Naive thymus-derived CD8-positive, alpha-beta T cell (primary cell): ENCODE results near the gene STRN3. TPM values are rescaled to one million over a fixed set of nuclear protein-coding genes. Genes with fewer than 3 reads are reported as not detected.
A peak's percentile ranks its signal among the peaks of the same experiment; 100 is the strongest.
"Not testable (repeated sequence)": the region's sequence is repeated elsewhere in the genome, so short reads cannot be mapped to it uniquely, and the experiment has no call there.

Experiments used
- ATAC-seq, 2 donors: fragments of 150-1000 bp; cut with Tn5 transposase in 1 of 2; sonication (Bioruptor Pico), chemical (Tn5 transposase) in 1 of 2; 1 replicate in 1 of 2; 2 replicates in 1 of 2; pipeline ENCODE4 v1.10.0; 2021; ENCODE audit warnings: mild to moderate bottlenecking in 2 of 2, moderate library complexity in 2 of 2
- POLR2A ChIA-PET: fragments of 350-600 bp; sonication (Branson Sonifier 250); formaldehyde crosslinking; loops from one replicate; lab custom pipeline; 2021; ENCODE audit warnings: antibody characterized with exemption; lab: Charles Lee
- DNase-seq, 10 donors: peaks; one replicate each; pipeline versions ENCODE4 v3.0.0 to v3.0.0-alpha.2; 2020 to 2022
- H3K27ac Mint-ChIP-seq, 10 donors: one replicate each; pipeline ENCODE4 v1.8.0; 2020 to 2022; ENCODE audit warnings: mild to moderate bottlenecking in 10 of 10, mixed read lengths in 10 of 10, moderate library complexity in 4 of 10, inconsistent platforms in 1 of 10
- H3K27me3 Mint-ChIP-seq, 5 donors: one replicate each; pipeline ENCODE4 v1.8.0; 2021 to 2022; ENCODE audit warnings: mixed read lengths in 5 of 5
- H3K36me3 Mint-ChIP-seq, 3 donors: one replicate each; pipeline ENCODE4 v1.8.0; 2020 to 2022; ENCODE audit warnings: mixed read lengths in 3 of 3, mild to moderate bottlenecking in 2 of 3, inconsistent platforms in 1 of 3
- H3K4me1 Mint-ChIP-seq, 4 donors: one replicate each; pipeline ENCODE4 v1.8.0; 2021 to 2022; ENCODE audit warnings: mixed read lengths in 4 of 4
- H3K4me3 Mint-ChIP-seq, 10 donors: one replicate each; pipeline ENCODE4 v1.8.0; 2020 to 2022; ENCODE audit warnings: mild to moderate bottlenecking in 10 of 10, mixed read lengths in 10 of 10, moderate library complexity in 6 of 10, inconsistent platforms in 1 of 10
- H3K9me3 Mint-ChIP-seq, 9 donors: one replicate each; pipeline ENCODE4 v1.8.0; 2020 to 2022; ENCODE audit warnings: mixed read lengths in 9 of 9, mild to moderate bottlenecking in 3 of 9, inconsistent platforms in 1 of 9, moderate library complexity in 1 of 9
- polyA plus RNA-seq, 3 donors: library from polyadenylated mRNA; unstranded; fragments of 300-500 nt; fragmentation: Illumina TruSeq; gene quantifications; one replicate each; pipeline ENCODE4 v1.2.3, GENCODE V29; 2021
- total RNA-seq, 8 experiments: library from RNA in 2 of 8; stranded (reverse) in 2 of 8; gene quantifications; one replicate each; pipeline ENCODE4 v1.2.3 and lab custom pipeline; 2021 to 2026

The STRN3 gene
- total and polyA plus RNA-seq, 5 experiments from 2014 or later, result 3.0 to 26.8 (median 4.8) TPM

DNA sequence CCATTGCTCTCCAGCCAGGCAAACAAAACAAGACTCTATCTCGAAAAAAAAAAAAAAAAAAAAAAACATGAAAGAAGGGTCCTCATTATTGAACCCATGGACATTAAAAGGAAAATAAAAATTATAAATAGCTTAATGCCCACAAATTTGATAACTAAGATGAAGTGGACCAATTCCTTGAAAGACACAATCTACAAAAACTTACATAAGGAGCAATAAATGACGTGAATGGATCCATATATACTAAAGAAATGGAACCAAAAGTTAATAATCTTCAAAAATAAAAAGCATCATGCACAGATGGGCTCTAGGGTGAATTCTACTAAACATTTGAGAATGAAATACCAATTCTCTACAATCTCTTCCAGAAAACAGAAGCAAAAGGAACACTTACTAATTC is 48.4 kb downstream of the STRN3 start:
- POLR2A ChIA-PET, result interaction anchor here (0.7 kb wide), 2 partner anchors 223 to 504 kb away, joined by 3 to 5 read pairs; no protein-coding TSS in a partner anchor
- Mint-ChIP-seq H3K36me3 (peaks cover 6 to 11% (median 8%) of the 10 kb centered on the region in 3 donors), H3K27me3 (no peaks in the 10 kb centered on the region), H3K9me3 (peaks cover 0 to 6% (median 0%) of the 10 kb centered on the region in 9 donors), H3K4me3 (no peak overlapping the region), H3K27ac (peak overlapping the region in 3 of 10 donors; percentile 4 to 32 (median 14)), H3K4me1 (peaks cover 16 to 58% (median 54%) of the 10 kb centered on the region in 4 donors)
- ATAC-seq (no peak), DNase-seq (no peak)

DNA sequence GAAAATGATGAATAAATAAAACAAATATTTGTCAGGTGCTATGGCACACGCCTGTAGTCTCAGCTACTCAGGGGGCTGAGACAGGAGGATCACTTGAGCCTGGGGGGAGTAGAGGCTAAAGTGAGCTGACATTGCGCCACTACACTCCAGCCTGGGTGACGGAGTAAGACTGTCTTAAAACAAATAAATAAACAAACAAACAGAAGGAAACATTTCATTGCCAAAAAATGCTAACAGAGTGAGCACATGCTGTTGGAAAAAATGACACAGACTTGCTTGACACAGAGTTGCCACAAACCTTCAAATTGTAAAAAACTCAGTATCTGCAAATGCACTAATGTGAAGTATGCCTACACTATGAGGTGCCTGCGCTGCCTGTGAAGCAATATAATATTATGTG is 51.6 kb downstream of the STRN3 start:
- no peaks in the 10 kb centered on the region for H3K27me3 Mint-ChIP-seq
- H3K27ac Mint-ChIP-seq, result peak overlapping the region in 2 of 10 donors; percentile 18 to 29
- H3K36me3 Mint-ChIP-seq, result peaks cover 6 to 11% (median 8%) of the 10 kb centered on the region in 3 donors
- H3K9me3 Mint-ChIP-seq, result peaks cover 0 to 6% (median 0%) of the 10 kb centered on the region in 9 donors
- POLR2A ChIA-PET, result no interaction called here
- peaks cover 30 to 78% (median 62%) of the 10 kb centered on the region in 4 donors for H3K4me1 Mint-ChIP-seq
- ATAC-seq (no peak), DNase-seq (no peak)
- peak overlapping the region in 1 of 10 donors; percentile 57 for H3K4me3 Mint-ChIP-seq

DNA sequence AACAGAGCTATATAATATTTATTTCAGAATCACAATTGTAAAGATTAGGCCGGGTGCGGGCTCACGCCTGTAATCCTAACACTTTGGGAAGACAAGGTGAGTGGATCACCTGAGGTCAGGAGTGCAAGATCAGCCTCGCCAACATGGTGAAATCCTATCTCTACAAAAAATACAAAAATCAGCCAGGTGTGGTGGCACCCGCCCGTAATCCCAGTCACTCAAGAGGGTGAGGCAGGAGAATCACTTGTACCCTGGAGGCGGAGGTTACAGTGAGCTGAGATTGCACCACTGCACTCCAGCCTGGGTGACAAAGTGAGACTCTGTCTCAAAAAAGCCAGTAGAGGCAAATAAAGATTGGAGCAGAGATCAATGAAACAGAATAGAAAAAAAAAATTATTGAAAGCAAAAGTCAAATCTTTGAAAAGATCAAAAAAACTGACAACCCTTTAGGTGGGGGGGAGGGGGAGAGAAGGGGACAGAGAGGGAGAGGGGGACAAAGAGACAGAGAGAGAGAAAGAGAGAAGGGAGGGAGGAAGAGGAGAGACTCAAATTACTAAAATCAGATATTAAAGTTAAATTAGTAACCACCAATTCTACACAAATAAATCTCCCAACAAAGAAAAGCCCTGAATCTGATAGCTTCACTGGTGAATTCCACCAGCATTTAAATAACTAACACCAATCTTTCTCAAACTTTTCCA is 53.1 kb downstream of the STRN3 start:
- Mint-ChIP-seq H3K9me3 (peaks cover 0 to 6% (median 0%) of the 10 kb centered on the region in 9 donors), H3K27ac (peak overlapping the region in 5 of 10 donors; percentile 3 to 52 (median 18)), H3K36me3 (peaks cover 6 to 17% (median 8%) of the 10 kb centered on the region in 3 donors), H3K4me1 (peaks cover 30 to 71% (median 62%) of the 10 kb centered on the region in 4 donors), H3K4me3 (peak overlapping the region in 5 of 10 donors; percentile 12 to 49 (median 39)), H3K27me3 (no peaks in the 10 kb centered on the region)
- no peak for ATAC-seq
- no peak for DNase-seq
- POLR2A ChIA-PET, result interaction anchor here (0.6 kb wide), 1 partner anchor 33 kb away, joined by 3 read pairs; no protein-coding TSS in a partner anchor

GRCh38 chr14:30972036-30972732 is 54.0 kb downstream of the STRN3 start:
- DNase-seq, H3K27me3 Mint-ChIP-seq, POLR2A ChIA-PET, H3K9me3 Mint-ChIP-seq, ATAC-seq: not testable (repeated sequence)
- H3K4me1 Mint-ChIP-seq, result peaks cover 28 to 65% (median 56%) of the 10 kb centered on the region in 4 donors
- peaks cover 6 to 18% (median 8%) of the 10 kb centered on the region in 3 donors for H3K36me3 Mint-ChIP-seq
- H3K27ac Mint-ChIP-seq, result peak overlapping the region in 3 of 10 donors; percentile 2 to 52 (median 5)
- H3K4me3 Mint-ChIP-seq, result peak overlapping the region in 4 of 10 donors; percentile 1 to 52 (median 16)

- H3K4me3 Mint-ChIP-seq, result no peak overlapping the region
- H3K36me3 Mint-ChIP-seq, result peaks cover 5 to 21% (median 10%) of the 10 kb centered on the region in 3 donors
- no peak for DNase-seq
- ATAC-seq, result no peak
- POLR2A ChIA-PET, result no interaction called here
- H3K4me1 Mint-ChIP-seq, result peaks cover 28 to 65% (median 56%) of the 10 kb centered on the region in 4 donors
- H3K27ac Mint-ChIP-seq, result no peak overlapping the region
- no peaks in the 10 kb centered on the region for H3K27me3 Mint-ChIP-seq
- H3K9me3 Mint-ChIP-seq, result peaks cover 0 to 15% (median 2%) of the 10 kb centered on the region in 9 donors
Observed at GRCh38 chr14:30971586-30971985, 54.6 kb downstream of the STRN3 start.

GRCh38 chr14:30969796-30970195 is 56.4 kb downstream of the STRN3 start:
- DNase-seq, H3K27me3 Mint-ChIP-seq, POLR2A ChIA-PET, ATAC-seq: not testable (repeated sequence)
- H3K36me3 Mint-ChIP-seq, result peaks cover 20 to 26% (median 23%) of the 10 kb centered on the region in 3 donors
- peak overlapping the region in 2 of 10 donors; percentile 18 to 20 for H3K4me3 Mint-ChIP-seq
- peaks cover 31 to 57% (median 50%) of the 10 kb centered on the region in 4 donors for H3K4me1 Mint-ChIP-seq
- peak overlapping the region in 3 of 10 donors; percentile 17 to 63 (median 49) for H3K27ac Mint-ChIP-seq
- H3K9me3 Mint-ChIP-seq, result peaks cover 4 to 32% (median 11%) of the 10 kb centered on the region in 9 donors

GRCh38 chr14:30967364-30968098 is 58.6 kb downstream of the STRN3 start:
- H3K4me3 Mint-ChIP-seq, DNase-seq, POLR2A ChIA-PET, ATAC-seq, H3K27me3 Mint-ChIP-seq: not testable (repeated sequence)
- Mint-ChIP-seq H3K27ac (peak overlapping the region in 1 of 10 donors; percentile 49), H3K36me3 (peaks cover 25 to 41% (median 36%) of the 10 kb centered on the region in 3 donors), H3K9me3 (peaks cover 4 to 34% (median 11%) of the 10 kb centered on the region in 9 donors), H3K4me1 (peaks cover 30 to 53% (median 40%) of the 10 kb centered on the region in 4 donors)

GRCh38 chr14:30966415-30967363 is 59.5 kb downstream of the STRN3 start:
- no peaks in the 10 kb centered on the region for H3K27me3 Mint-ChIP-seq
- H3K36me3 Mint-ChIP-seq, result peaks cover 25 to 46% (median 36%) of the 10 kb centered on the region in 3 donors
- DNase-seq, result no peak
- H3K4me1 Mint-ChIP-seq, result peaks cover 26 to 50% (median 34%) of the 10 kb centered on the region in 4 donors
- peaks cover 4 to 34% (median 11%) of the 10 kb centered on the region in 9 donors for H3K9me3 Mint-ChIP-seq
- ATAC-seq, result no peak
- H3K27ac Mint-ChIP-seq, result peak overlapping the region in 3 of 10 donors; percentile 72 to 73 (median 72)
- peak overlapping the region in 1 of 10 donors; percentile 7 for H3K4me3 Mint-ChIP-seq
- POLR2A ChIA-PET, result no interaction called here

GRCh38 chr14:30965861-30966260 is 60.3 kb downstream of the STRN3 start:
- H3K4me1 Mint-ChIP-seq, result peaks cover 21 to 47% (median 33%) of the 10 kb centered on the region in 4 donors
- POLR2A ChIA-PET, ATAC-seq, DNase-seq, H3K27me3 Mint-ChIP-seq: not testable (repeated sequence)
- peaks cover 4 to 34% (median 11%) of the 10 kb centered on the region in 9 donors for H3K9me3 Mint-ChIP-seq
- peaks cover 25 to 50% (median 39%) of the 10 kb centered on the region in 3 donors for H3K36me3 Mint-ChIP-seq
- peak overlapping the region in 1 of 10 donors; percentile 44 for H3K27ac Mint-ChIP-seq
- H3K4me3 Mint-ChIP-seq, result peak overlapping the region in 1 of 10 donors; percentile 20

DNA sequence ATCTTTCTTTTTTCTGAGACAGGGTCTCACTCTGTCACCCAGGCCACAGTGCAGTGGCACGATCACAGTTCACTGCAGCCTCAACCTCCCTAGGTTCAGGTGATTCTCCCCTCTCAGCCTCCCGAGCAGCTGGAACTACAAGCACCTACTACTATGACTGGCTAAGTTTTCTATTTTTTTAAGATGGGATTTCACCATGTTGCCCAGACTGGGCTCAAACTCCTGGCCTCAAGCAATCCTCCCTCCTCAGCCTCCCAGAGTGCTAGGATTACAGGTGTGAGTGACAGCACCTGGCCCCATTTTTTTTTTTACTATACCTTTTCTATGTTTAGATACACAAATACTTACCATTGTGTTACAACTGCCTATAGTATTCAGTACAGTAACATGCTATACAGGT is 63.6 kb downstream of the STRN3 start:
- H3K27me3 Mint-ChIP-seq, result not testable (repeated sequence)
- peaks cover 24 to 55% (median 37%) of the 10 kb centered on the region in 4 donors for H3K4me1 Mint-ChIP-seq

DNA sequence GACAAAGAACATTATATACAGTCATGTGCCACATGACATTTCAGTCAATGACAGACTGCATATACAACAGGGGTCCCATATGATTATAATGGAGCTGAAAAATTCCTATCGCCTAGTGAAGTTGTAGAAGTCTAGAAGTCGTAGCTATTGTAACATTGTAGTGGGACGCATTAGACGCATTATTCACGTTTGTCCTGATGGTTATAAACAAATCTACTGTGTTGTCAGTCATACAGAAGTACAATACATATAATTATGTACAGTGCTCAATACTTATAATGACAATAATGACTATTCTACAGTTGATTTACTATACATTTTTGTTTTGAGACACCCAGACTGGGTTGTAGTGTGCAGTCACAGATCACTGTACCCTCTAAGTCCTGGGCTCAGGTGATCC is 64.8 kb downstream of the STRN3 start:
- Mint-ChIP-seq H3K36me3 (peaks cover 21 to 58% (median 27%) of the 10 kb centered on the region in 3 donors), H3K4me3 (no peak overlapping the region), H3K4me1 (peaks cover 24 to 53% (median 39%) of the 10 kb centered on the region in 4 donors), H3K27ac (peak overlapping the region in 1 of 10 donors; percentile 14), H3K9me3 (peaks cover 4 to 17% (median 10%) of the 10 kb centered on the region in 9 donors), H3K27me3 (no peaks in the 10 kb centered on the region)
- DNase-seq (no peak), ATAC-seq (no peak)
- POLR2A ChIA-PET, result no interaction called here

More for the DNA sequence above, 63.6 kb downstream of the STRN3 start:
- POLR2A ChIA-PET, ATAC-seq, DNase-seq, H3K4me3 Mint-ChIP-seq: not testable (repeated sequence)
- peaks cover 25 to 60% (median 32%) of the 10 kb centered on the region in 3 donors for H3K36me3 Mint-ChIP-seq
- H3K27ac Mint-ChIP-seq, result peak overlapping the region in 2 of 10 donors; percentile 24
- peaks cover 4 to 29% (median 11%) of the 10 kb centered on the region in 9 donors for H3K9me3 Mint-ChIP-seq
